Neural cell (in vitro differentiated cells): ENCODE results near the gene DEF6. TPM values are rescaled to one million over a fixed set of nuclear protein-coding genes. Genes with fewer than 3 reads are reported as not detected.

ENCODE experiments used
- H2AFZ ChIP-seq: fragments of 200-600, 300-800 bp; sonication (generic), shearing (Covaris generic); 2 replicates; pipeline ENCODE4 v1.6.0; 2014; ENCODE audit warnings: low read depth, mild to moderate bottlenecking, antibody characterized with exemption, low read length, moderate library complexity
- H3F3A ChIP-seq: fragments of 200-600 bp; shearing (Covaris generic); 2 replicates; pipeline ENCODE4 v1.6.1; 2016; ENCODE audit warnings: mild to moderate bottlenecking, moderate library complexity, mixed read lengths, antibody characterized with exemption, low read length; ENCODE audit not compliant: insufficient read depth, poor library complexity, severe bottlenecking
- H3K27ac ChIP-seq: fragments of 200-600, 300-800 bp; sonication (generic), shearing (Covaris generic); 2 replicates; pipeline ENCODE4 v1.5.1; 2014; ENCODE audit warnings: mild to moderate bottlenecking, low read length, moderate library complexity
- H3K27me3 ChIP-seq: fragments of 300-800, 200-600 bp; sonication (generic), shearing (Covaris generic); 2 replicates; pipeline ENCODE4 v1.6.0; 2014; ENCODE audit warnings: mild to moderate bottlenecking, low read depth, low read length, moderate library complexity; ENCODE audit not compliant: insufficient read depth
- H3K36me3 ChIP-seq: fragments of 300-800, 200-600 bp; sonication (generic), shearing (Covaris generic); 2 replicates; pipeline ENCODE4 v1.5.1; 2014; ENCODE audit warnings: mild to moderate bottlenecking, antibody characterized with exemption, low read length, moderate library complexity; ENCODE audit not compliant: insufficient read depth
- H3K4me2 ChIP-seq: fragments of 300-800, 200-600 bp; sonication (generic), shearing (Covaris generic); 2 replicates; pipeline ENCODE4 v1.6.0; 2014; ENCODE audit warnings: mild to moderate bottlenecking, low read length
- H3K4me3 ChIP-seq: fragments of 300-800, 200-600 bp; sonication (generic), shearing (Covaris generic); 2 replicates; pipeline ENCODE4 v1.5.1; 2014; ENCODE audit warnings: mild to moderate bottlenecking, low read length, moderate library complexity
- H3K79me2 ChIP-seq: fragments of 200-600 bp; shearing (Covaris generic); replicated peaks from 2 replicates; pipeline ENCODE4 v1.6.0; 2014; ENCODE audit warnings: mild to moderate bottlenecking, low read length, moderate library complexity; ENCODE audit not compliant: insufficient read depth
- H3K9ac ChIP-seq: fragments of 300-800, 200-600 bp; sonication (generic), shearing (Covaris generic); 2 replicates; pipeline ENCODE4 v1.6.1; 2016; ENCODE audit warnings: mild to moderate bottlenecking, low read length, mixed read lengths
- H3K9me2 ChIP-seq: fragments of 200-600 bp; shearing (Covaris generic); 2 replicates; pipeline ENCODE4 v1.6.1; 2016; ENCODE audit warnings: mild to moderate bottlenecking, low read length, mixed read lengths; ENCODE audit not compliant: insufficient read depth
- H3K9me3 ChIP-seq: fragments of 200-600, 300-800 bp; sonication (generic), shearing (Covaris generic); 2 replicates; pipeline ENCODE4 v1.6.1; 2016; ENCODE audit warnings: mild to moderate bottlenecking, mixed run types, low read length, moderate library complexity, mixed read lengths
- H4K20me1 ChIP-seq: fragments of 200-600 bp; shearing (Covaris generic); 2 replicates; pipeline ENCODE4 v1.6.1; 2016; ENCODE audit warnings: mild to moderate bottlenecking, mixed run types; ENCODE audit not compliant: insufficient read depth
- EP300 ChIP-seq: fragments of 450-650 bp; conservative IDR thresholded peaks from 2 replicates; pipeline ENCODE4 v1.6.1; 2014; ENCODE audit warnings: antibody characterized with exemption, mild to moderate bottlenecking, moderate library complexity; ENCODE audit not compliant: poor library complexity, severe bottlenecking
- EZH2 ChIP-seq: fragments of 200-600, 300-800 bp; shearing (Covaris generic), sonication (generic); IDR thresholded peaks from 2 replicates; pipeline ENCODE4 v1.6.1; 2014; ENCODE audit warnings: antibody characterized with exemption, low read length, borderline replicate concordance, mild to moderate bottlenecking; ENCODE audit not compliant: insufficient read depth, poor library complexity, severe bottlenecking
- MXI1 ChIP-seq: fragments of 450-650 bp; conservative IDR thresholded peaks from 2 replicates; pipeline ENCODE4 v1.6.1; 2014; ENCODE audit warnings: antibody characterized with exemption, mild to moderate bottlenecking; ENCODE audit not compliant: poor library complexity, severe bottlenecking
- POLR2AphosphoS5 ChIP-seq: IDR thresholded peaks from 2 replicates; pipeline ENCODE4 v1.6.1; 2012
- RAD21 ChIP-seq: fragments of 450-650 bp; conservative IDR thresholded peaks from 2 replicates; pipeline ENCODE4 v1.6.1; 2014; ENCODE audit warnings: antibody characterized with exemption, mild to moderate bottlenecking, moderate library complexity
- REST ChIP-seq: IDR thresholded peaks from 2 replicates; pipeline ENCODE4 v1.6.1; 2012; ENCODE audit warnings: borderline replicate concordance
- SMC3 ChIP-seq: fragments of 450-650 bp; conservative IDR thresholded peaks from 2 replicates; pipeline ENCODE4 v1.6.1; 2014; ENCODE audit warnings: antibody characterized with exemption, mild to moderate bottlenecking, moderate library complexity; ENCODE audit not compliant: poor library complexity
- TAF1 ChIP-seq: IDR thresholded peaks from 2 replicates; pipeline ENCODE4 v1.6.1; 2012; ENCODE audit warnings: low read depth
- polyA plus RNA-seq: library from polyadenylated mRNA; depleted of rRNA; stranded (reverse); fragments of >200 nt; gene quantifications from 2 replicates; pipeline ENCODE4 v1.2.3, GENCODE V29; 2014
- TF ChIP-seq, protein P1 (sequence below): fragments of 450-650 bp; IDR thresholded peaks from 2 replicates; pipeline ENCODE4 v1.5.1; 2014; ENCODE audit warnings: antibody characterized with exemption, mild to moderate bottlenecking, moderate library complexity; ENCODE audit not compliant: poor library complexity, severe bottlenecking

Gene DEF6
- polyA plus RNA-seq, 1 donor from 2014 or later, result 1.3 TPM

- no peak overlapping the region for H3K27ac ChIP-seq
- no peak overlapping the region for H2AFZ ChIP-seq
- H3F3A ChIP-seq, result no peaks in the 10 kb centered on the region
- TF ChIP-seq EP300 (no peak), RAD21 (no peak), REST (no peak), MXI1 (no peak), SMC3 (no peak), EZH2 (no peak), POLR2AphosphoS5 (no peak), TAF1 (no peak)
- TF ChIP-seq, protein P1, sequence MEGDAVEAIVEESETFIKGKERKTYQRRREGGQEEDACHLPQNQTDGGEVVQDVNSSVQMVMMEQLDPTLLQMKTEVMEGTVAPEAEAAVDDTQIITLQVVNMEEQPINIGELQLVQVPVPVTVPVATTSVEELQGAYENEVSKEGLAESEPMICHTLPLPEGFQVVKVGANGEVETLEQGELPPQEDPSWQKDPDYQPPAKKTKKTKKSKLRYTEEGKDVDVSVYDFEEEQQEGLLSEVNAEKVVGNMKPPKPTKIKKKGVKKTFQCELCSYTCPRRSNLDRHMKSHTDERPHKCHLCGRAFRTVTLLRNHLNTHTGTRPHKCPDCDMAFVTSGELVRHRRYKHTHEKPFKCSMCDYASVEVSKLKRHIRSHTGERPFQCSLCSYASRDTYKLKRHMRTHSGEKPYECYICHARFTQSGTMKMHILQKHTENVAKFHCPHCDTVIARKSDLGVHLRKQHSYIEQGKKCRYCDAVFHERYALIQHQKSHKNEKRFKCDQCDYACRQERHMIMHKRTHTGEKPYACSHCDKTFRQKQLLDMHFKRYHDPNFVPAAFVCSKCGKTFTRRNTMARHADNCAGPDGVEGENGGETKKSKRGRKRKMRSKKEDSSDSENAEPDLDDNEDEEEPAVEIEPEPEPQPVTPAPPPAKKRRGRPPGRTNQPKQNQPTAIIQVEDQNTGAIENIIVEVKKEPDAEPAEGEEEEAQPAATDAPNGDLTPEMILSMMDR, result no peak
- no peaks in the 10 kb centered on the region for H3K36me3 ChIP-seq
- H3K4me2 ChIP-seq, result no peak overlapping the region
- no peaks in the 10 kb centered on the region for H3K9me2 ChIP-seq
- no peak overlapping the region for H3K9ac ChIP-seq
- no peaks in the 10 kb centered on the region for H3K27me3 ChIP-seq
- no peaks in the 10 kb centered on the region for H4K20me1 ChIP-seq
- no peaks in the 10 kb centered on the region for H3K9me3 ChIP-seq
- H3K4me3 ChIP-seq, result no peak overlapping the region
- H3K79me2 ChIP-seq, result no peaks in the 10 kb centered on the region
Measured at GRCh38 chr6:35264550-35265274, 32.9 kb upstream of the DEF6 start.

DNA sequence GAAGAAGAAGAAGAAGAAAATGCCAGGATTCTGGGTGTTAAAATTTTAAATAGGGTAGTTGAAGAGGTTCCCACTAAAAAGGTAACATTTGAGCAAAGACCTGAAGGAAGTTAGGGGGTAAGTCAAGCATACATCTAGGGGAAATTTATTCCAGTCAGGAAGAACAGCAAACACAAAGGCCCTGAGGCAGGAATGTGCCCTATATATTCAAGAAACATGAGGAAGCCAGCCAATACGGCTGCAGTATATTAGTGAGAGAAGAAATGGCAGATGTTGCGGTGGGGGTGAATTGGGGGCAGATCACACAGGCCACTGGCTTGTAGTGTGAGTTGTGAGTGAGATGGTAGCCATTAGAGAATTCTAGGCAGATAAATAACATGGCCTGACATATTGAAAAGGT lies 32.1 kb upstream of the DEF6 start:
- Histone ChIP-seq H3K36me3 (no peaks in the 10 kb centered on the region), H3K79me2 (no peaks in the 10 kb centered on the region), H3K9ac (no peak overlapping the region), H4K20me1 (no peaks in the 10 kb centered on the region), H3K9me2 (no peaks in the 10 kb centered on the region), H2AFZ (no peak overlapping the region), H3K4me2 (no peak overlapping the region), H3K27ac (no peak overlapping the region), H3K27me3 (no peaks in the 10 kb centered on the region), H3F3A (no peaks in the 10 kb centered on the region), H3K9me3 (no peaks in the 10 kb centered on the region), H3K4me3 (no peak overlapping the region)
- TF ChIP-seq EZH2, result no peak
- no peak for TF ChIP-seq POLR2AphosphoS5
- TF ChIP-seq SMC3, result no peak
- TF ChIP-seq, protein P1, result no peak
- TF ChIP-seq REST, result no peak
- TF ChIP-seq RAD21, result no peak
- TF ChIP-seq EP300, result no peak
- no peak for TF ChIP-seq TAF1
- no peak for TF ChIP-seq MXI1
